Embryonic facial prominence (tissue), 1 donor: ENCODE measurements around the gene OGFOD3.

Experiments
- DNase-seq: peaks from one replicate; pipeline ENCODE4 v3.0.0-alpha.2; 2016; ENCODE audit errors: extremely low spot score

The OGFOD3 gene

GRCh38 chr17:82446649-82447048, 28.3 kb upstream of the OGFOD3 start:
- no peak for DNase-seq

GRCh38 chr17:82446124-82446523, 27.7 kb upstream of the OGFOD3 start:
- DNase-seq: no peak

- no peak for DNase-seq
Observed at GRCh38 chr17:82445542-82445941, 27.2 kb upstream of the OGFOD3 start.

GRCh38 chr17:82444941-82445521, 26.6 kb upstream of the OGFOD3 start:
- DNase-seq: no peak

- DNase-seq: no peak
Observed at GRCh38 chr17:82444284-82444893, 26.0 kb upstream of the OGFOD3 start.

- no peak for DNase-seq
Observed at GRCh38 chr17:82443465-82444283, 25.3 kb upstream of the OGFOD3 start.

- DNase-seq: no peak
Observed at GRCh38 chr17:82442643-82443464, 24.5 kb upstream of the OGFOD3 start.

- no peak for DNase-seq
Observed at GRCh38 chr17:82441691-82442487, 23.5 kb upstream of the OGFOD3 start.

- no peak for DNase-seq
Observed at GRCh38 chr17:82440991-82441627, 22.7 kb upstream of the OGFOD3 start.

- DNase-seq: no peak
Observed at GRCh38 chr17:82440469-82440981, 22.1 kb upstream of the OGFOD3 start.

- DNase-seq: no peak
Observed at GRCh38 chr17:82439829-82440365, 21.5 kb upstream of the OGFOD3 start.

GRCh38 chr17:82439194-82439828, 20.9 kb upstream of the OGFOD3 start:
- no peak for DNase-seq

GRCh38 chr17:82438401-82439193, 20.2 kb upstream of the OGFOD3 start:
- no peak for DNase-seq

GRCh38 chr17:82437325-82437668, 18.9 kb upstream of the OGFOD3 start:
- DNase-seq: no peak

- no peak for DNase-seq
Observed at GRCh38 chr17:82436601-82437324, 18.4 kb upstream of the OGFOD3 start.

- DNase-seq: no peak
Observed at GRCh38 chr17:82435601-82436583, 17.5 kb upstream of the OGFOD3 start.

GRCh38 chr17:82435103-82435502, 16.7 kb upstream of the OGFOD3 start:
- DNase-seq: no peak
